ENCODE data around the gene ARHGAP8.
"Not testable (repeated sequence)": the region's sequence is repeated elsewhere in the genome, so short reads cannot be mapped to it uniquely, and the experiment has no call there.

ARHGAP8 gene

DNA sequence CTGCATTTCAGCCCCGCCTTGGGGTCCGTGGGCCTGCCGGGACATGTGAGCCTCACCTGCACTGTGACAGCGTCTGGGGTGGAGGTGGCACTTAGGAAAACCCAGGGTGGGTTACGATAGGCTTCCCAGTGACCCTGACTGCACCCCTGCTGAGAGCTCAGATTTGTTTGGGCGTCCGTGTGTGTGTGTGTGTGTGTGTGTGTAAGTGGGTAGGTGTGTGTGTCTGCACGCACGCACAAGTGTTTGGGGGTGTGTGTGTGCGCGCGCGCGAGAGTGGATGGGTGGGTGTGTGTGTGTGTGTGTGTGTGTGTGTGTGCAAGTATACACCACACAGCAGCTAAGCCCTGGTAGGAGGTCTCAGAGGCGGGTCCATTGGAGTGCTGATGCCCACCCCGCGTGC lies 12.1 kb upstream of the ARHGAP8 start:
- H3K27me3 ChIP-seq (ENCODE audit: insufficient read depth, low read length) = no peaks in the 10 kb centered on the region
- H3K27ac ChIP-seq (ENCODE audit: low read depth, low read length) = no peak overlapping the region
- H3K36me3 ChIP-seq (ENCODE audit: insufficient read depth, low read length) = no peaks in the 10 kb centered on the region
- H3K4me3 ChIP-seq (ENCODE audit: low read depth, low read length) = no peak overlapping the region
- H3K4me1 ChIP-seq (ENCODE audit: control insufficient read depth, insufficient read depth, low read length, unreplicated experiment) = no peaks in the 10 kb centered on the region
- no peak overlapping the region for H2AFZ ChIP-seq (ENCODE audit: low read length, unreplicated experiment)
- no peaks in the 10 kb centered on the region for H3K79me2 ChIP-seq (ENCODE audit: control insufficient read depth, insufficient read depth, low read length, unreplicated experiment)

DNA sequence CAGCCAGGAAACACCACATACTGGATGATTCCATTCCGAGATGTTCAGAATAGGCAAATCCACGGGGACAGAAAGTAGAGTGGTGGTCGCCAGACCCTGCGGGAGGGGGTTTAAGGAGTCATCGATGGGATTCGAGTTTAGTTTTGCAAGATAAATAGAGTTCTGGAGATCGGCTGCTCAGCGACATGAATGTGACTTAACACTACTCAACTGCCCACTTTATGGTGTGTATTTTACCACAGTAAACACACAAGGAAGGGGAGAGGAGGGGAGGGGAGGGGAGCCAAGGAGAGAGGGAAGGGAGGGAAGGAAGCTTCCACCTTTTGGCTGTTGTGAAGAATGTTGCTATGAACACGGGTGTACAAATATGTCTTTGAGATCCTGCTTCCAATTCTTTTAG lies 10.4 kb upstream of the ARHGAP8 start:
- Histone ChIP-seq H3K4me1 (ENCODE audit: control insufficient read depth, insufficient read depth, low read length, unreplicated experiment) (no peaks in the 10 kb centered on the region), H3K27ac (ENCODE audit: low read depth, low read length) (no peak overlapping the region), H3K4me3 (ENCODE audit: low read depth, low read length) (no peak overlapping the region)

DNA sequence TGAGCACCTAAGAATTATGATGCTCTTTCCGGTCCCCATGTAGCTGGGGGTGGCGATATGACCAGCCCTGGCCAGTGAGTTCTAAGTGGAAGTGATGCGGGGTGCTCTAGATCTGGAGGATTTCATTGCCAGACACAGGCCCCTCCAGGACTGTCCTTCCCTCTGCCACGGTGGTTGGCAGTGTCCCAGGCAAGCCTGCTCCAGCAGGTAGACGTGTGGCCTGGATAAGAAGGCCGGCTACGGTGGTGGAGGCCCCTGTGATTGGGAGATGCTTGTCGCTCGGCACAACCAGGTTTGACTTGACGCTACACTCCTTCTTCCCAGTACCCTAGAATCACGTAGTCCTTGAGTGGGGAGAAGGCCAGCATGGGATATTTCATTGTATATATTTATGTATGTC lies 9.1 kb upstream of the ARHGAP8 start:
- H3K79me2 ChIP-seq (ENCODE audit: control insufficient read depth, insufficient read depth, low read length, unreplicated experiment) = no peaks in the 10 kb centered on the region
- H3K4me3 ChIP-seq (ENCODE audit: low read depth, low read length) = no peak overlapping the region
- no peaks in the 10 kb centered on the region for H3K4me1 ChIP-seq (ENCODE audit: control insufficient read depth, insufficient read depth, low read length, unreplicated experiment)
- H3K27ac ChIP-seq (ENCODE audit: low read depth, low read length) = no peak overlapping the region
- no peaks in the 10 kb centered on the region for H3K36me3 ChIP-seq (ENCODE audit: insufficient read depth, low read length)
- peaks cover 10% of the 10 kb centered on the region; the same call in 1 of the 2 replicates for H3K27me3 ChIP-seq (ENCODE audit: insufficient read depth, low read length)
- no peak overlapping the region for H2AFZ ChIP-seq (ENCODE audit: low read length, unreplicated experiment)

More for the DNA sequence above, 10.4 kb upstream of the ARHGAP8 start:
- Histone ChIP-seq H3K79me2 (ENCODE audit: control insufficient read depth, insufficient read depth, low read length, unreplicated experiment) (no peaks in the 10 kb centered on the region), H3K27me3 (ENCODE audit: insufficient read depth, low read length) (peaks cover 10% of the 10 kb centered on the region; the same call in 1 of the 2 replicates), H2AFZ (ENCODE audit: low read length, unreplicated experiment) (no peak overlapping the region), H3K36me3 (ENCODE audit: insufficient read depth, low read length) (no peaks in the 10 kb centered on the region)

DNA sequence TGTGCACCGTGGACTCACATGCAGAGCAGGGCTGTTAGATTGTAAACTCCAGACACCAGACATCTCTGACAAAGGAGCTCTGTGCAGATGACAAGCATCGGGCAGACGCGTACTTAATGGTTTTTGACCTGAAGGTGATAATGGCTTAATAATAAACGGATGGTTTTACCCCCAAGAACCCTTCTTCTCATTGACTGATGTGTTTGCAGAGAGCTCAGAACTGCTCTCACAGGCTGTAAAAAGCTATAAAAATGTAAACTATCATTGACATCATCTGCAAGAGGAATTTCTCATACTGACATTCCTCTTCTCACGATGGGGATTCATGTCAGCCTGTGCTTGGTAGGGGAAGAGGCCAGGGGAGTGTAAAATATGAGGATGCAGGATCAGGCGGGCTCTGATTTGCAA lies 8.6 kb upstream of the ARHGAP8 start:
- Histone ChIP-seq H3K27me3 (ENCODE audit: insufficient read depth, low read length) (peaks cover 10% of the 10 kb centered on the region; the same call in 1 of the 2 replicates), H3K4me3 (ENCODE audit: low read depth, low read length) (no peak overlapping the region), H3K4me1 (ENCODE audit: control insufficient read depth, insufficient read depth, low read length, unreplicated experiment) (no peaks in the 10 kb centered on the region), H3K27ac (ENCODE audit: low read depth, low read length) (no peak overlapping the region), H3K79me2 (ENCODE audit: control insufficient read depth, insufficient read depth, low read length, unreplicated experiment) (no peaks in the 10 kb centered on the region), H2AFZ (ENCODE audit: low read length, unreplicated experiment) (no peak overlapping the region), H3K36me3 (ENCODE audit: insufficient read depth, low read length) (no peaks in the 10 kb centered on the region)

DNA sequence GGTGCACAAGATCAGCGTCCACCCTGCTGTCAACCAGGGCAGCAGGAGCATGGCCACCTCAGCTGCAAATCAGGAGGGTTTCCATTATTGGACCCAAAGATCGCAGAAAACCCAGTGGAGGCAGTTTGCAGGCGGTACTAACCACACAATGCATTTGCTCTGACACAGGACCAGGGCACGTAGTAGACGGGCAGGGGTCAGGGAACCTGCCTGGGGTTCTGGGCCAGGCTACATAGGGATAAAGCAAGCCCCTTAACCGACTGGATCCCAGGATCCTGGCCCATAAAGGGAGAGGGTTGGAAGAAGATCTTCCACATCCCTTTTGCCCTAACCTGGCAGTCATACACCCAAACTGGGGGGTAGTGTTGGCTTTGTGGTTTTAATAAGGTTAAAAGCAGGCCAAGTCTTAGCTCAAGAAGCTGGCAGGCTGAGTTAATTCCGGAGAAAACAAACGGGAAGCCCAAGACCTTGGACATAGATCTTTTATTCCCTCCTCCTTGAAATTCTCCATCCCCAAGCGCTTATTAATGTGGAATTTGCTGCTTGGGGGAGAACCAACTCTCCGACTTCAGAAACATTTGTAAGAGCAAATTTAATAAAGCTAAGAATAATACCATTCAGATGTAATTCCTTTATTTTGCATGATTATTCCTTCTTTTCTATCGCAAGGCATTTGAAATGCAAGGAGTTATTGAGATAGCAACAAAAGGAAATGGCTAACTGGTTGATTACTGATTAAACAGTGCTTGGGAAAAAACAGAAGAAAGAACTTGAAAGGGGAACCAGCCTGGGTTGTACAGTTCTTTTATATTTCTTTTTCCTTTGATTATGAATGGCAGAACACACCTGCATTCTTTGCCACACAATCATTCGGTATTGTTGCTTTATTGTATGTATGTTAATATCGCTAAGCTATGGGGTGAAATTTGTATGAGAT lies 6.3 kb upstream of the ARHGAP8 start:
- Histone ChIP-seq H3K4me3 (ENCODE audit: low read depth, low read length) (no peak overlapping the region), H2AFZ (ENCODE audit: low read length, unreplicated experiment) (no peak overlapping the region), H3K27me3 (ENCODE audit: insufficient read depth, low read length) (peaks cover 14% of the 10 kb centered on the region; the same call in 1 of the 2 replicates), H3K79me2 (ENCODE audit: control insufficient read depth, insufficient read depth, low read length, unreplicated experiment) (no peaks in the 10 kb centered on the region), H3K36me3 (ENCODE audit: insufficient read depth, low read length) (no peaks in the 10 kb centered on the region), H3K27ac (ENCODE audit: low read depth, low read length) (no peak overlapping the region), H3K4me1 (ENCODE audit: control insufficient read depth, insufficient read depth, low read length, unreplicated experiment) (no peaks in the 10 kb centered on the region)

DNA sequence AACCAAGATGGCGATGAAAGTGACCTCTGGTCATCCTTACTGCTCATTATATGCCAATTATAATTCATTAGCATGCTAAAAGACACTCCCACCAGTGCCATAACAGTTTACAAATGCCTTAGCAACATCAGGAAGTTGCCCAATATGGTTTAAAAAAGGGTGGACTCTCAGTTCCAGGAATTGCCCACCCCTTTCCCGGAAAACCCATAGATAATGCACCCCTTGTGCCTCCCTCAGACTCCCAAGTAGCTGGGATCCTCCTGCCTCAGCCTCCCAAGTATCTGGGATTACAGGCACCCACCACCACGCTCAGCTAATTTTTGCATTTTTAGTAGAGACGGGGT lies 4.6 kb upstream of the ARHGAP8 start:
- not testable (repeated sequence) for H3K4me1 ChIP-seq (ENCODE audit: control insufficient read depth, insufficient read depth, low read length, unreplicated experiment); H3K36me3 ChIP-seq (ENCODE audit: insufficient read depth, low read length); H3K27ac ChIP-seq (ENCODE audit: low read depth, low read length); H2AFZ ChIP-seq (ENCODE audit: low read length, unreplicated experiment); H3K79me2 ChIP-seq (ENCODE audit: control insufficient read depth, insufficient read depth, low read length, unreplicated experiment); H3K4me3 ChIP-seq (ENCODE audit: low read depth, low read length)
- H3K27me3 ChIP-seq (ENCODE audit: insufficient read depth, low read length) = peaks cover 16% of the 10 kb centered on the region; the same call in 1 of the 2 replicates

DNA sequence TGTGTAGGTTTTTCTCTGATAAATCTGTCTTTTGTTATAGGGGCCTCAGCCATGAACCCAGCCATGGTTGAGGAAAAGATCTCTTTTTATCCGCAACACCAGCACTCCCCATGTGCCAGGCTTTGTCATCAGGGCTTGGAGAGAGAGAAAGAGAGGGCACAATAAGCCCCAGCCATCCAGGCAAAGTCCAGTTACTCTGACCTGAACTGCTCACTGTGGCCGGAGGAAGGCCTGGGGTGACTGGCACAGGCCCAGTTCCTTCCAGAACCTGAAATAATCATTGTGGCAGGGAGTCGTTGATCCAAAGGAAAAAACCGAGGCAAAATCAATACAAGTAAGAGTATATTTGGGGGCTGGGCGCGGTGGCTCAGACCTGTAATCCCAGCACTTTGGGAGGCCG lies 3.9 kb upstream of the ARHGAP8 start:
- Histone ChIP-seq H3K4me3 (ENCODE audit: low read depth, low read length) (no peak overlapping the region), H2AFZ (ENCODE audit: low read length, unreplicated experiment) (no peak overlapping the region), H3K4me1 (ENCODE audit: control insufficient read depth, insufficient read depth, low read length, unreplicated experiment) (no peaks in the 10 kb centered on the region), H3K36me3 (ENCODE audit: insufficient read depth, low read length) (no peaks in the 10 kb centered on the region), H3K27me3 (ENCODE audit: insufficient read depth, low read length) (peaks cover 23% of the 10 kb centered on the region; the same call in 1 of the 2 replicates), H3K79me2 (ENCODE audit: control insufficient read depth, insufficient read depth, low read length, unreplicated experiment) (no peaks in the 10 kb centered on the region), H3K27ac (ENCODE audit: low read depth, low read length) (no peak overlapping the region)

DNA sequence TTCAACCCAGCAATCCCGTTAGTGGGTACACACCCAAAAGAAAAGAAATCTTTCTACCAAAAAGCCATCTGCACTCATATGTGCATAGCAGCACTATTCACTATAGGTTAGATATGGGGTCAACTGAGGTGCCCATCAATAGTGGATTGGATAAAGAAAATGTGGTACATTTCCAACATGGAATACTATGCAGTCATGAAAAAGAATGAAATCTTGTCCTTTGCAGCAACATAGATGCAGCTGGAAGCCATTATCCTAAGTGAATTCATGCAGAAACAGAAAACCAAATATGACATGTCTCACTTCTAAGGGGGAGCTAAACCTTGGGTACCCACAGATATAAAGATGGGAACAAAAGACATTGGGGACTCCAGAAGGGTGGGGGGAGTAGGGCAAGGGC lies 1.9 kb upstream of the ARHGAP8 start:
- no peaks in the 10 kb centered on the region for H3K36me3 ChIP-seq (ENCODE audit: insufficient read depth, low read length)
- H3K4me1 ChIP-seq (ENCODE audit: control insufficient read depth, insufficient read depth, low read length, unreplicated experiment) = no peaks in the 10 kb centered on the region
- H3K27me3 ChIP-seq (ENCODE audit: insufficient read depth, low read length) = peaks cover 28% of the 10 kb centered on the region; the same call in 1 of the 2 replicates
- no peak overlapping the region for H3K27ac ChIP-seq (ENCODE audit: low read depth, low read length)
- no peak overlapping the region for H3K4me3 ChIP-seq (ENCODE audit: low read depth, low read length)
- no peak overlapping the region for H2AFZ ChIP-seq (ENCODE audit: low read length, unreplicated experiment)
- no peaks in the 10 kb centered on the region for H3K79me2 ChIP-seq (ENCODE audit: control insufficient read depth, insufficient read depth, low read length, unreplicated experiment)

DNA sequence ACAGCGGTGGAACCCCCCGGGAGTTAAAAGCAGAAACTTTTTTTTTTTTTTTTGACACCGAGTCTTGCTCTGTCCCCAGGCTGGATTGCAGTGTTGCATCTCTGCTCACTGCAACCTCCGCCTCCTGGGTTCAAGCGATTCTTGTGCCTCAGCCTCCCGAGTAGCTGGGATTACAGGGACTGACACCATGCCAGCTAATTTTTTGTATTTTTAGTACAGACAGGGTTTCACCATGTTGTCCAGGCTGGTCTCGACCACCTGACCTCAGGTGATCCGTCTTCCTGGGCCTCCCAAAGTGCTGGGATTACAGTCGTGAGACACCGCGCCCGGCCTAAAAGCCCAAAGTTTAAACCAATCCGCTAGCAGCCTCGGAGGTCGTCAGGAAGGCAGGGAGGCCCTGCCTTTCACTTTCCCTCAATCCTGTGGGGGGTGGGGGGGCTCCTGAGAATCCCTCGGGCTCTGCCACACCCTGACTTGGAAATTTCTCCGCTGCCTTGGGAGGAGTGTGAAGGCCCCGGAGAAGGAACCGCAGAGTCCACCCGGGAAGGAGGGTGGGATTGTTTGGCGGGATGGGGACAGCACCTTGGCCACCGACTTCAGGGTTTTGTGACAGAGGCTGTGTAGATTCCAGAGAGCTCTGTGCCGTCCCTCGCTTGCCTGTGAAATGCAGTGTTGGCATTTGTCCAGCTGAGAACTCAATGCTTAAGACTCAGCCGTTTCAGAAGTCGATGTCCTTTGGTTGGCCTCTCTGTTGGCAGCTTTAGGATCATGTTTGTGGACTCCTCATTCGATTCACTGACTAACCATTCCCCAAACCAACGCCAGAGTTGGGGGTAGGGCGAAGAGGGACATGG lies 1.0 kb downstream of the ARHGAP8 start:
- H3K4me1 ChIP-seq (ENCODE audit: control insufficient read depth, insufficient read depth, low read length, unreplicated experiment) = peaks cover under 1% of the 10 kb centered on the region
- H3K4me3 ChIP-seq (ENCODE audit: low read depth, low read length) = no peak overlapping the region
- peaks cover 19% of the 10 kb centered on the region; the same call in 1 of the 2 replicates for H3K27me3 ChIP-seq (ENCODE audit: insufficient read depth, low read length)
- no peak overlapping the region for H3K27ac ChIP-seq (ENCODE audit: low read depth, low read length)
- no peak overlapping the region for H2AFZ ChIP-seq (ENCODE audit: low read length, unreplicated experiment)
- no peaks in the 10 kb centered on the region for H3K36me3 ChIP-seq (ENCODE audit: insufficient read depth, low read length)
- H3K79me2 ChIP-seq (ENCODE audit: control insufficient read depth, insufficient read depth, low read length, unreplicated experiment) = no peaks in the 10 kb centered on the region

DNA sequence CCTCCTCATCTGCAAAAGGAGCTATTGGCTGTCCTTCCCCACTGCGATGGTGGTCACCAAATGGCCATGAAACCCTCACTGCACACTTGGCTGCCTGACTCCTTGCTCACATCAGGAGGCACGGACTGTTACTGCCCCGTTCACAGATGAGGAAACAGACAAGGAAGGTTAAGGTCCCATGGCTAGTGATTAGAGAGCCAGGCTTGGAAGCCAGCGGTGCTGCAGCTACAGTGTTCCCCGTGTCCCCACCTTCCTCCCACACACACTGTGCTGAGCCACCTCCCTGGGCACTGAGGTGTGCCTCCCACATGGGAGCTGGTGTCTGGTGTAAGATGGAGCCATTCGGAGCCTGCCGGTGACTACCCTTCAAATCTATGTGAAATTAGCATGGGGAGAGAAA lies 2.6 kb downstream of the ARHGAP8 start:
- no peaks in the 10 kb centered on the region for H3K79me2 ChIP-seq (ENCODE audit: control insufficient read depth, insufficient read depth, low read length, unreplicated experiment)
- H3K27me3 ChIP-seq (ENCODE audit: insufficient read depth, low read length) = peaks cover 19% of the 10 kb centered on the region; the same call in 1 of the 2 replicates
- H3K36me3 ChIP-seq (ENCODE audit: insufficient read depth, low read length) = no peaks in the 10 kb centered on the region
- H3K4me3 ChIP-seq (ENCODE audit: low read depth, low read length) = no peak overlapping the region
- no peak overlapping the region for H2AFZ ChIP-seq (ENCODE audit: low read length, unreplicated experiment)
- peaks cover 3% of the 10 kb centered on the region for H3K4me1 ChIP-seq (ENCODE audit: control insufficient read depth, insufficient read depth, low read length, unreplicated experiment)
- no peak overlapping the region for H3K27ac ChIP-seq (ENCODE audit: low read depth, low read length)

Measured in ACC112 (cell line).